ENCODE measurements around the gene NCAPH2. TPM values are rescaled to one million over a fixed set of nuclear protein-coding genes. Genes with fewer than 3 reads are reported as not detected.

The NCAPH2 gene
- total RNA-seq, 2 donors from 2014 or later = 97.0 to 103 TPM

DNA sequence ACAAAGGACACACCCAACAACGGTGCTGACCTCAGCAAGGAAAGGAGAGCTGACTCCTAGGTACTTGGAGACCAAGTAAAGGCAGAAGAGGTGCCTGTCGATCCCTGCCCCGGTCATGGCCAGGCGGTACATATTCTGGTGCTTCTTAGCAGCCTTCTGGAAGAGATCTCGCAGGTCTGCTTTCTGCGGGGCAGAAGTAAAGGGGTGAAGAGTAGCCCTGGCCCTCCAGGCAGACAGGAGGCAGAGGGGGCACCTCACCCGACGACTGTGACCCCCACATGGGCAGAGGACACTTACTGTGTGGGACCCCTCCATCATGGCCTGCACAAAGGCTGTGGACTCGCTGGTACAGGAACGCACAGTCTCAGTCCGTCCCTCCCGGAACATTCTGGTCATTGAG is 62.8 kb downstream of the NCAPH2 start:
- no peak overlapping the region for H3K27ac Mint-ChIP-seq
- H3K36me3 Mint-ChIP-seq (ENCODE audit: low read depth) = no peaks in the 10 kb centered on the region
- DNase-seq (no peak), ATAC-seq (no peak)
- no peak overlapping the region for H3K4me3 Mint-ChIP-seq
- H3K27me3 Mint-ChIP-seq = no peaks in the 10 kb centered on the region
- H3K4me1 Mint-ChIP-seq = peaks cover 4% of the 10 kb centered on the region
- H3K9me3 ChIP-seq (ENCODE audit: control insufficient read depth, low read length, poor library complexity, severe bottlenecking) = no peaks in the 10 kb centered on the region

DNA sequence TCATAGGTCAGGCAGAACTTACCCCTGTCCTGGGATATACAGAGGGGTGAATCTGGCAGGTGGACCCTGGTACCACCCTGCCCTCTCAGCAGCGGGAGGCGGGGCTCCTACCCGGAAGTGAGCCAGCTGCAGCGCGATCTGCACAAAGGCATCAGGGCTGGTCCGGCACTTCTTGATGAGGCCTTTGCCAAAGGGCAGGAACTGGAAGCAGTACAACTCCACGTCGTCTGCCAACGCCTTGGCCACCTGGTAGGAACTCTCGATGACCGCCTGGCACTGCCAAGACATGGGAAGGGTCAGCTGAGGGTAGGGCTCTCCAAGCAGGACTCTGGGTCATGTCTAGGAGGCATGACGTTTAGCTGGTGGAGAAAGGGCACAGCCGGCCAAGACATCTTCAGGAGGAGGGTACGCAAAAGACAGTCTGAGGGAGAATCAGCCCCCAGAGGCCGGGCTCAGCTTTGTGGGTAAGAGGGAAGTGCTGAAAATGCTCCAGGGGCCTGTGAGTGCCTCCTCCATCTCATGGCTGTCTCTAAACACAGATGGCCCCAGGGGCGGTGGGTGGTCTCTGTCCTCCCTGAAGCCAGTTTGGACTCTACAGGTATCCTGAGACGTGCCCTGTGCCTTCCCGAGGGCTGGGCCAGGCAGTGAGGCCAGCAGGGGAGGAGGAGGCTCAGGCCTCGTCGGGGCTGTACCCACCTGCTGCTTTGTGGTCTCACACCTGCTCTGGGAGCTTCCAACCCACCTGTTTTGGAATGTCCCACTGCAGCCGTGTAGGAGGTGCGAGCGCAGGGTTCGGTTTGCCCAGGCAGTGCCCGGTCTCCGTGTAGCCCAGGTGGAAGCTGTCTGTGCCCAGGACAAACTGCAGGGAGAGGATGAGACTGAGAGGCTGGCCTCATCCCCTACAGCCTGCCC is 63.5 kb downstream of the NCAPH2 start:
- DNase-seq (no peak), ATAC-seq (no peak)
- peaks cover 3% of the 10 kb centered on the region for H3K4me1 Mint-ChIP-seq
- no peaks in the 10 kb centered on the region for H3K36me3 Mint-ChIP-seq (ENCODE audit: low read depth)
- H3K9me3 ChIP-seq (ENCODE audit: control insufficient read depth, low read length, poor library complexity, severe bottlenecking) = no peaks in the 10 kb centered on the region
- no peaks in the 10 kb centered on the region for H3K27me3 Mint-ChIP-seq
- no peak overlapping the region for H3K27ac Mint-ChIP-seq
- no peak overlapping the region for H3K4me3 Mint-ChIP-seq

- H3K27ac Mint-ChIP-seq = no peak overlapping the region
- no peak overlapping the region for H3K4me3 Mint-ChIP-seq
- H3K9me3 ChIP-seq (ENCODE audit: control insufficient read depth, low read length, poor library complexity, severe bottlenecking) = no peaks in the 10 kb centered on the region
- H3K36me3 Mint-ChIP-seq (ENCODE audit: low read depth) = no peaks in the 10 kb centered on the region
- peaks cover 8% of the 10 kb centered on the region for H3K4me1 Mint-ChIP-seq
- ATAC-seq (no peak), DNase-seq (no peak)
- H3K27me3 Mint-ChIP-seq = no peaks in the 10 kb centered on the region
These were observed 64.9 kb downstream of the NCAPH2 start for GRCh38 chr22:50572965-50573364.

- H3K4me3 Mint-ChIP-seq = no peak overlapping the region
- no peaks in the 10 kb centered on the region for H3K36me3 Mint-ChIP-seq (ENCODE audit: low read depth)
- DNase-seq (no peak), ATAC-seq (no peak)
- no peak overlapping the region for H3K27ac Mint-ChIP-seq
- no peaks in the 10 kb centered on the region for H3K9me3 ChIP-seq (ENCODE audit: control insufficient read depth, low read length, poor library complexity, severe bottlenecking)
- H3K27me3 Mint-ChIP-seq = no peaks in the 10 kb centered on the region
- peaks cover 8% of the 10 kb centered on the region for H3K4me1 Mint-ChIP-seq
These were observed 65.7 kb downstream of the NCAPH2 start for GRCh38 chr22:50573491-50574382.

- H3K9me3 ChIP-seq (ENCODE audit: control insufficient read depth, low read length, poor library complexity, severe bottlenecking) = no peaks in the 10 kb centered on the region
- Mint-ChIP-seq H3K27me3 (no peaks in the 10 kb centered on the region), H3K4me1 (peaks cover 8% of the 10 kb centered on the region), H3K27ac (no peak overlapping the region), H3K4me3 (no peak overlapping the region), H3K36me3 (ENCODE audit: low read depth) (no peaks in the 10 kb centered on the region)
- ATAC-seq (no peak), DNase-seq (no peak)
These were observed 66.3 kb downstream of the NCAPH2 start for GRCh38 chr22:50574383-50574755.

Other genes starting within 250 kb of the NCAPH2 start
- 1 to 10 TPM; 1.7 to 1.9 TPM for gene MAPK12, start 246.5 kb upstream of the NCAPH2 start, total RNA-seq
- 10 to 100 TPM; 13.2 to 14.4 TPM for gene MAPK11, start 237.8 kb upstream of the NCAPH2 start, total RNA-seq
- gene PLXNB2, start 200.6 kb upstream of the NCAPH2 start, total RNA-seq = 1 to 10 TPM; 3.0 to 7.6 TPM
- 1 to 10 TPM; 1.8 to 2.2 TPM for gene DENND6B, start 181.2 kb upstream of the NCAPH2 start, total RNA-seq
- gene PPP6R2, start 164.9 kb upstream of the NCAPH2 start, total RNA-seq = 10 to 100 TPM; 62.1 to 63.7 TPM
- gene SBF1, start 33.2 kb upstream of the NCAPH2 start, total RNA-seq = 100 to 1,000 TPM; 202 to 217 TPM
- gene ADM2, start 26.7 kb upstream of the NCAPH2 start, total RNA-seq = 1 to 10 TPM; 1.7 to 2.4 TPM
- gene MIOX, start 21.4 kb upstream of the NCAPH2 start, total RNA-seq = not detected
- gene LMF2, start 522 bp upstream of the NCAPH2 start, total RNA-seq = 100 to 1,000 TPM; 110 to 130 TPM
- gene SCO2, start 17.4 kb downstream of the NCAPH2 start, total RNA-seq = 10 to 100 TPM in 1 of 2 donors, 1 to 10 TPM in 1; 4.5 to 11.3 TPM
- gene TYMP, start 21.8 kb downstream of the NCAPH2 start, total RNA-seq = 10 to 100 TPM; 22.3 to 25.9 TPM
- gene KLHDC7B, start 37.7 kb downstream of the NCAPH2 start, total RNA-seq = 1 to 10 TPM; 3.8 to 5.1 TPM
- gene SYCE3, start 54.7 kb downstream of the NCAPH2 start, total RNA-seq = not detected
- gene CPT1B, start 70.2 kb downstream of the NCAPH2 start, total RNA-seq = 10 to 100 TPM; 40.0 to 59.5 TPM
- gene CHKB, start 74.6 kb downstream of the NCAPH2 start, total RNA-seq = 100 to 1,000 TPM; 133 to 181 TPM
- gene MAPK8IP2, start 92.6 kb downstream of the NCAPH2 start, total RNA-seq = under 1 TPM; 0.08 to 0.17 TPM
- 10 to 100 TPM; 59.4 to 64.0 TPM for gene ARSA, start 119.9 kb downstream of the NCAPH2 start, total RNA-seq
- gene SHANK3, start 164.6 kb downstream of the NCAPH2 start, total RNA-seq = under 1 TPM in 1 of 2 donors, not detected in 1; 0.07 TPM
- not detected for gene ACR, start 230.0 kb downstream of the NCAPH2 start, total RNA-seq